ENCODE data around the gene MAP3K20.
"Not testable (repeated sequence)": the region's sequence is repeated elsewhere in the genome, so short reads cannot be mapped to it uniquely, and the experiment has no call there.

The MAP3K20 gene

GRCh38 chr2:173204316-173204715 lies 128.7 kb downstream of the MAP3K20 start:
- no peak for DNase-seq (ENCODE audit: low read depth)

GRCh38 chr2:173205375-173205774 lies 129.7 kb downstream of the MAP3K20 start:
- DNase-seq (ENCODE audit: low read depth), result peak; percentile 93

GRCh38 chr2:173207124-173207523 lies 131.5 kb downstream of the MAP3K20 start:
- not testable (repeated sequence) for DNase-seq (ENCODE audit: low read depth)

- DNase-seq (ENCODE audit: low read depth), result peak; percentile 95
Observed at GRCh38 chr2:173210270-173211196, 134.9 kb downstream of the MAP3K20 start.

- DNase-seq (ENCODE audit: low read depth), result no peak
Observed at GRCh38 chr2:173213181-173213580, 137.5 kb downstream of the MAP3K20 start.

- DNase-seq (ENCODE audit: low read depth), result no peak
Observed at GRCh38 chr2:173214213-173214612, 138.6 kb downstream of the MAP3K20 start.

GRCh38 chr2:173215316-173215715 lies 139.7 kb downstream of the MAP3K20 start:
- no peak for DNase-seq (ENCODE audit: low read depth)

- no peak for DNase-seq (ENCODE audit: low read depth)
Observed at GRCh38 chr2:173216051-173216450, 140.4 kb downstream of the MAP3K20 start.

GRCh38 chr2:173216668-173217067 lies 141.0 kb downstream of the MAP3K20 start:
- DNase-seq (ENCODE audit: low read depth), result no peak

- DNase-seq (ENCODE audit: low read depth), result no peak
Observed at GRCh38 chr2:173217116-173217840, 141.6 kb downstream of the MAP3K20 start.

GRCh38 chr2:173218326-173219056 lies 142.8 kb downstream of the MAP3K20 start:
- DNase-seq (ENCODE audit: low read depth), result no peak

- no peak for DNase-seq (ENCODE audit: low read depth)
Observed at GRCh38 chr2:173221132-173221695, 145.6 kb downstream of the MAP3K20 start.

GRCh38 chr2:173221937-173222594 lies 146.4 kb downstream of the MAP3K20 start:
- no peak for DNase-seq (ENCODE audit: low read depth)

GRCh38 chr2:173223871-173224270 lies 148.2 kb downstream of the MAP3K20 start:
- DNase-seq (ENCODE audit: low read depth), result no peak

GRCh38 chr2:173226899-173227698 lies 151.5 kb downstream of the MAP3K20 start:
- DNase-seq (ENCODE audit: low read depth), result no peak

GRCh38 chr2:173229086-173229485 lies 153.4 kb downstream of the MAP3K20 start:
- DNase-seq (ENCODE audit: low read depth), result no peak

GRCh38 chr2:173230181-173230580 lies 154.5 kb downstream of the MAP3K20 start:
- DNase-seq (ENCODE audit: low read depth), result no peak

- DNase-seq (ENCODE audit: low read depth), result no peak
Observed at GRCh38 chr2:173231042-173231441, 155.4 kb downstream of the MAP3K20 start.

- no peak for DNase-seq (ENCODE audit: low read depth)
Observed at GRCh38 chr2:173231465-173231864, 155.8 kb downstream of the MAP3K20 start.

- peak; percentile 23 for DNase-seq (ENCODE audit: low read depth)
Observed at GRCh38 chr2:173232956-173233744, 157.5 kb downstream of the MAP3K20 start.
